Liver (tissue), 3 donors: ENCODE data around the gene SLC4A3.

Experiments
- ATF3 ChIP-seq: IDR thresholded peaks from 2 replicates; pipeline ENCODE4 v1.6.1; 2016; ENCODE audit warnings: antibody characterized with exemption
- GABPA ChIP-seq, 2 donors: IDR thresholded peaks in 1 of 2; conservative IDR thresholded peaks in 1 of 2; 2 replicates each; pipeline ENCODE4 v1.6.1; 2016; ENCODE audit warnings: antibody characterized with exemption in 2 of 2, mild to moderate bottlenecking in 1 of 2, moderate library complexity in 1 of 2
- TF ChIP-seq, protein P1 (sequence below): fragments of 150-350 bp; IDR thresholded peaks from 2 replicates; pipeline ENCODE4 v1.5.1; 2017; ENCODE audit warnings: improper control_type of control experiment, low read depth, low read length; ENCODE audit not compliant: missing input control
- donor health status: healthy.
- donor health status: healthy.

DNA sequence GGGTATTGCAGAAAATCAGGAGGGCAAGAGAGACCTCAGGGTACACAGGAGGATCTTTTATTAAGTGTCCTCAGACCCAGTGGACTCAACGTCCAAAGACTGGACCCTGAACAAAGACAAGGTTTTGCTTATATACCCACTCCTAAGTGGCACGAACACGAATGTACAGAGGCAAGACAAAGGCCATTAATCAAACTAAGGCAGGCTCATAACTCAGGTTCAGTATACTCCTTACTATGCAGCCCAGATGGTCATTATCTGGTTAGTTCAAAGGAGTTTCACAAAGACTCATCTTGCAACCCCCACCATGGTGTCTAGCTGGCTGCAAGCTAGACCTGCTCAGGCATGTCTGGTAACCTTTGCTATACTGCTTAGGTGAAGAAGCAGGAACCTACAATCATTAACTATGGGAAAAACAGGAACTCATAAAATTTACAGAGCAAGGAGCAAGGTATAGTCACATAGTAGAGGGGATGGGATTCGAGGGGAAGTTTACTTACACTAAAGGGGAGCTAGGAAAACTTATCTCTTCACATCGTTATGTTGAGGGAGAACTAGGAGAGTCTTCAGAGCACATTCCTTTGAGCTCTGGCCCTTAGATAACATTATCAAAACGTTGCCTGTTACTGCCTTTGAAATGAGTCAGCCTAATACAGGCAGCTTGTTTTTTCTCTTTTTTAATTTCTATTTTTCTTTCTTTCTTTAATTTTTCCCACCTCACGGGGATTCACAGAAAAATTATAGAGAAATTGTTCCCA lies 33.9 kb downstream of the SLC4A3 start:
- TF ChIP-seq, protein P1, sequence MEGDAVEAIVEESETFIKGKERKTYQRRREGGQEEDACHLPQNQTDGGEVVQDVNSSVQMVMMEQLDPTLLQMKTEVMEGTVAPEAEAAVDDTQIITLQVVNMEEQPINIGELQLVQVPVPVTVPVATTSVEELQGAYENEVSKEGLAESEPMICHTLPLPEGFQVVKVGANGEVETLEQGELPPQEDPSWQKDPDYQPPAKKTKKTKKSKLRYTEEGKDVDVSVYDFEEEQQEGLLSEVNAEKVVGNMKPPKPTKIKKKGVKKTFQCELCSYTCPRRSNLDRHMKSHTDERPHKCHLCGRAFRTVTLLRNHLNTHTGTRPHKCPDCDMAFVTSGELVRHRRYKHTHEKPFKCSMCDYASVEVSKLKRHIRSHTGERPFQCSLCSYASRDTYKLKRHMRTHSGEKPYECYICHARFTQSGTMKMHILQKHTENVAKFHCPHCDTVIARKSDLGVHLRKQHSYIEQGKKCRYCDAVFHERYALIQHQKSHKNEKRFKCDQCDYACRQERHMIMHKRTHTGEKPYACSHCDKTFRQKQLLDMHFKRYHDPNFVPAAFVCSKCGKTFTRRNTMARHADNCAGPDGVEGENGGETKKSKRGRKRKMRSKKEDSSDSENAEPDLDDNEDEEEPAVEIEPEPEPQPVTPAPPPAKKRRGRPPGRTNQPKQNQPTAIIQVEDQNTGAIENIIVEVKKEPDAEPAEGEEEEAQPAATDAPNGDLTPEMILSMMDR, result no peak
- no peak for TF ChIP-seq GABPA (IDR thresholded peaks at IDR 0.05 in 1 of 2, conservative IDR thresholded peaks at IDR 0.05 in 1 of 2)
- no peak for TF ChIP-seq ATF3
